Measurements from ENCODE around the gene CC2D1B. TPM values are rescaled to one million over a fixed set of nuclear protein-coding genes. Genes with fewer than 3 reads are reported as not detected.
A peak's percentile ranks its signal among the peaks of the same experiment; 100 is the strongest.

Gene CC2D1B, protein sequence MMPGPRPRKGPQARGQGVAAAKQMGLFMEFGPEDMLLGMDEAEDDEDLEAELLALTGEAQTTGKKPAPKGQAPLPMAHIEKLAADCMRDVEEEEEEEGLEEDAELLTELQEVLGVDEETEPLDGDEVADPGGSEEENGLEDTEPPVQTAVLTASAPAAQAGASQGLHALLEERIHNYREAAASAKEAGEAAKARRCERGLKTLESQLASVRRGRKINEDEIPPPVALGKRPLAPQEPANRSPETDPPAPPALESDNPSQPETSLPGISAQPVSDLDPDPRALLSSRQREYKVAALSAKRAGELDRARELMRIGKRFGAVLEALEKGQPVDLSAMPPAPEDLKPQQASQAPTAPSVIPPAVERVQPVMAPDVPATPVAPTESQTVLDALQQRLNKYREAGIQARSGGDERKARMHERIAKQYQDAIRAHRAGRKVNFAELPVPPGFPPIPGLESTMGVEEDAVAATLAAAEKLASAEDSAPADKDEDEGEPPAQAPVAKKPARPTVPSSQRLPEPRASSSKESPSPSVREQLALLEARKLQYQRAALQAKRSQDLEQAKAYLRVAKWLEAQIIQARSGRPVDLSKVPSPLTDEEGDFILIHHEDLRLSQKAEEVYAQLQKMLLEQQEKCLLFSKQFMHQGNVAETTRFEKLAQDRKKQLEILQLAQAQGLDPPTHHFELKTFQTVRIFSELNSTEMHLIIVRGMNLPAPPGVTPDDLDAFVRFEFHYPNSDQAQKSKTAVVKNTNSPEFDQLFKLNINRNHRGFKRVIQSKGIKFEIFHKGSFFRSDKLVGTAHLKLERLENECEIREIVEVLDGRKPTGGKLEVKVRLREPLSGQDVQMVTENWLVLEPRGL
- total RNA-seq (2014; rRNA removed; shearing (Covaris generic)), result 11.3 and 13.1 TPM in 2 replicates
- 5.7 and 6.0 TPM in 2 replicates for polyA plus RNA-seq (2016; fragmentation: Nextera tagmentation; extraction: Ambion mirVana)
- long read RNA-seq, result 0 reads

DNA sequence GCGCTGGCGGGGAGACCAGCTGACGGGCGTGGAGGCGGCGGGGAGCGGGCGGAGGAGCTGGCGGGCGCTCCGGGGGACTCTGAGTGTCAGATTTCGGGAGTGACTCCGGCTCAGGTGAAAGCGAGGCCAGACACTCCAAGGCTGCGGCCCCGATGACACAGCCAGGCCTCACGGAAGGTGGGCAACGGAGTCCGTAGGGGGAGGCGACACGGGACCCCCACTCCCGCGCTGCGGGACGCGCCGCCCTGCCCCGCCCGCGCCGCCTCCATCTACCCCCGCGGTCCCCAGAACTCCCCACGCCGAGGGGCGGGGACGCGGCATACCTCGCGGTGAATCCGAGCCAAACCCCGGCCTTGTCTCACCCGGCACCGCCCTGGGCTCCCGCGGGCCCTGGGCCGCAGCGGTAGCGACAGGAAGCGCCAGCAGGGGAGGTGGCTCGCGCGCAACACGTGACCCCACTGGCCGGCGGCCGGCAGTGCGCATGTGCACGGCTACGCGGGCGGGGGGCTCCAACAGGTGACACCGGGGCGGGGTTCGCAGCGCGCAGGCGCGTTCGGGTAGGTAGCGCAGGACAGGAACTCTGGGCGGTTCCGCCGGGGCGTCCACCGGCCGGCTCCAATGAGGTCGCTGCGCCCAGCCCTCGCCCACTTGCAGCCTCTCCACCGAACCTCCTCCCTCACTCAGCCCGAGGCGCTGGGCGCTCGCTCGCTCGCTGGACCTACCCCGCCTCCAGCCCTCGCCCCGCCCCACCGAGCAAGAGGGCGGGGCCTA, at the start of gene CC2D1B:
CC2D1B (minus strand) TSS at position 460 of the 771 bp plus-strand sequence. CDS start 1,585 bp downstream, outside the sequence.
- DNase-seq (ENCODE audit: low spot score) (peak; percentile 98), ATAC-seq (peak; percentile 90)
- Histone ChIP-seq H3F3A (replicated peaks; ENCODE audit: low read depth) (no peaks in the 10 kb centered on the region; the same call in 1 of the 2 replicates), H3K36me3 (ENCODE audit: insufficient read depth) (peaks cover 6% of the 10 kb centered on the region; the same call in 1 of the 2 replicates), H3K27ac (ENCODE audit: low read depth) (peak within 1 kb of the TSS; percentile 93), H3K4me3 (peak within 1 kb of the TSS; percentile 95), H4K20me1 (replicated peaks; ENCODE audit: insufficient read depth) (no peaks in the 10 kb centered on the region), H3K4me2 (peak within 1 kb of the TSS; percentile 88), H3K9me2 (ENCODE audit: insufficient read depth) (no peaks in the 10 kb centered on the region), H2AFZ (peak within 1 kb of the TSS; percentile 97), H3K27me3 (ENCODE audit: insufficient read depth) (no peaks in the 10 kb centered on the region), H3K4me1 (ENCODE audit: insufficient read depth) (peaks cover 21% of the 10 kb centered on the region), H3K79me2 (replicated peaks; ENCODE audit: insufficient read depth) (peaks cover 11% of the 10 kb centered on the region; the same call in 1 of the 2 replicates)
- Mint-ChIP-seq H3K4me3 (peak within 1 kb of the TSS; percentile 96), H3K27ac (peak within 1 kb of the TSS; percentile 98), H3K9me3 (no peaks in the 10 kb centered on the region), H3K27me3 (ENCODE audit: insufficient read depth, low read depth, poor library complexity) (peaks cover 18% of the 10 kb centered on the region), H3K36me3 (ENCODE audit: low read depth) (peaks cover 26% of the 10 kb centered on the region), H3K4me1 (peaks cover 22% of the 10 kb centered on the region; the same call in 2 of the 3 replicates)
- TF ChIP-seq ZNF114 (CRISPR knock-in tag; IDR thresholded peaks at IDR 0.05), result no peak
- TF ChIP-seq NANOG (IDR thresholded peaks at IDR 0.05; ENCODE audit: borderline replicate concordance), result no peak
- TF ChIP-seq, protein P1, sequence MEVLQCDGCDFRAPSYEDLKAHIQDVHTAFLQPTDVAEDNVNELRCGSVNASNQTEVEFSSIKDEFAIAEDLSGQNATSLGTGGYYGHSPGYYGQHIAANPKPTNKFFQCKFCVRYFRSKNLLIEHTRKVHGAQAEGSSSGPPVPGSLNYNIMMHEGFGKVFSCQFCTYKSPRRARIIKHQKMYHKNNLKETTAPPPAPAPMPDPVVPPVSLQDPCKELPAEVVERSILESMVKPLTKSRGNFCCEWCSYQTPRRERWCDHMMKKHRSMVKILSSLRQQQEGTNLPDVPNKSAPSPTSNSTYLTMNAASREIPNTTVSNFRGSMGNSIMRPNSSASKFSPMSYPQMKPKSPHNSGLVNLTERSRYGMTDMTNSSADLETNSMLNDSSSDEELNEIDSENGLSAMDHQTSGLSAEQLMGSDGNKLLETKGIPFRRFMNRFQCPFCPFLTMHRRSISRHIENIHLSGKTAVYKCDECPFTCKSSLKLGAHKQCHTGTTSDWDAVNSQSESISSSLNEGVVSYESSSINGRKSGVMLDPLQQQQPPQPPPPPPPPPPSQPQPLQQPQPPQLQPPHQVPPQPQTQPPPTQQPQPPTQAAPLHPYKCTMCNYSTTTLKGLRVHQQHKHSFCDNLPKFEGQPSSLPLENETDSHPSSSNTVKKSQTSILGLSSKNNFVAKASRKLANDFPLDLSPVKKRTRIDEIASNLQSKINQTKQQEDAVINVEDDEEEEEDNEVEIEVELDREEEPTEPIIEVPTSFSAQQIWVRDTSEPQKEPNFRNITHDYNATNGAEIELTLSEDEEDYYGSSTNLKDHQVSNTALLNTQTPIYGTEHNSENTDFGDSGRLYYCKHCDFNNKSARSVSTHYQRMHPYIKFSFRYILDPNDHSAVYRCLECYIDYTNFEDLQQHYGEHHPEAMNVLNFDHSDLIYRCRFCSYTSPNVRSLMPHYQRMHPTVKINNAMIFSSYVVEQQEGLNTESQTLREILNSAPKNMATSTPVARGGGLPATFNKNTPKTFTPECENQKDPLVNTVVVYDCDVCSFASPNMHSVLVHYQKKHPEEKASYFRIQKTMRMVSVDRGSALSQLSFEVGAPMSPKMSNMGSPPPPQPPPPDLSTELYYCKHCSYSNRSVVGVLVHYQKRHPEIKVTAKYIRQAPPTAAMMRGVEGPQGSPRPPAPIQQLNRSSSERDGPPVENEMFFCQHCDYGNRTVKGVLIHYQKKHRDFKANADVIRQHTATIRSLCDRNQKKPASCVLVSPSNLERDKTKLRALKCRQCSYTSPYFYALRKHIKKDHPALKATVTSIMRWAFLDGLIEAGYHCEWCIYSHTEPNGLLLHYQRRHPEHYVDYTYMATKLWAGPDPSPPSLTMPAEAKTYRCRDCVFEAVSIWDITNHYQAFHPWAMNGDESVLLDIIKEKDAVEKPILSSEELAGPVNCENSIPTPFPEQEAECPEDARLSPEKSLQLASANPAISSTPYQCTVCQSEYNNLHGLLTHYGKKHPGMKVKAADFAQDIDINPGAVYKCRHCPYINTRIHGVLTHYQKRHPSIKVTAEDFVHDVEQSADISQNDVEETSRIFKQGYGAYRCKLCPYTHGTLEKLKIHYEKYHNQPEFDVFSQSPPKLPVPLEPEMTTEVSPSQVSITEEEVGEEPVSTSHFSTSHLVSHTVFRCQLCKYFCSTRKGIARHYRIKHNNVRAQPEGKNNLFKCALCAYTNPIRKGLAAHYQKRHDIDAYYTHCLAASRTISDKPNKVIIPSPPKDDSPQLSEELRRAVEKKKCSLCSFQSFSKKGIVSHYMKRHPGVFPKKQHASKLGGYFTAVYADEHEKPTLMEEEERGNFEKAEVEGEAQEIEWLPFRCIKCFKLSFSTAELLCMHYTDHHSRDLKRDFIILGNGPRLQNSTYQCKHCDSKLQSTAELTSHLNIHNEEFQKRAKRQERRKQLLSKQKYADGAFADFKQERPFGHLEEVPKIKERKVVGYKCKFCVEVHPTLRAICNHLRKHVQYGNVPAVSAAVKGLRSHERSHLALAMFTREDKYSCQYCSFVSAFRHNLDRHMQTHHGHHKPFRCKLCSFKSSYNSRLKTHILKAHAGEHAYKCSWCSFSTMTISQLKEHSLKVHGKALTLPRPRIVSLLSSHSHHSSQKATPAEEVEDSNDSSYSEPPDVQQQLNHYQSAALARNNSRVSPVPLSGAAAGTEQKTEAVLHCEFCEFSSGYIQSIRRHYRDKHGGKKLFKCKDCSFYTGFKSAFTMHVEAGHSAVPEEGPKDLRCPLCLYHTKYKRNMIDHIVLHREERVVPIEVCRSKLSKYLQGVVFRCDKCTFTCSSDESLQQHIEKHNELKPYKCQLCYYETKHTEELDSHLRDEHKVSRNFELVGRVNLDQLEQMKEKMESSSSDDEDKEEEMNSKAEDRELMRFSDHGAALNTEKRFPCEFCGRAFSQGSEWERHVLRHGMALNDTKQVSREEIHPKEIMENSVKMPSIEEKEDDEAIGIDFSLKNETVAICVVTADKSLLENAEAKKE (CRISPR knock-in tag; IDR thresholded peaks at IDR 0.05), result no peak
- no peak for TF ChIP-seq STAT1 (IDR thresholded peaks at IDR 0.05; ENCODE audit: unreplicated experiment)
- TF ChIP-seq REST (IDR thresholded peaks at IDR 0.05; ENCODE audit: unreplicated experiment), result no peak
- TF ChIP-seq, protein P2, sequence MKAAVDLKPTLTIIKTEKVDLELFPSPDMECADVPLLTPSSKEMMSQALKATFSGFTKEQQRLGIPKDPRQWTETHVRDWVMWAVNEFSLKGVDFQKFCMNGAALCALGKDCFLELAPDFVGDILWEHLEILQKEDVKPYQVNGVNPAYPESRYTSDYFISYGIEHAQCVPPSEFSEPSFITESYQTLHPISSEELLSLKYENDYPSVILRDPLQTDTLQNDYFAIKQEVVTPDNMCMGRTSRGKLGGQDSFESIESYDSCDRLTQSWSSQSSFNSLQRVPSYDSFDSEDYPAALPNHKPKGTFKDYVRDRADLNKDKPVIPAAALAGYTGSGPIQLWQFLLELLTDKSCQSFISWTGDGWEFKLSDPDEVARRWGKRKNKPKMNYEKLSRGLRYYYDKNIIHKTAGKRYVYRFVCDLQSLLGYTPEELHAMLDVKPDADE (IDR thresholded peaks at IDR 0.05), result 0 out of 2 replicates have a peak, but pooled peaks have one; percentile 40
- TF ChIP-seq CREB1 (CRISPR knock-in tag; IDR thresholded peaks at IDR 0.05; ENCODE audit: low read depth), result no peak
- TF ChIP-seq JUNB (IDR thresholded peaks at IDR 0.05; ENCODE audit: unreplicated experiment), result no peak
- TF ChIP-seq POLR2AphosphoS5 (IDR thresholded peaks at IDR 0.05; ENCODE audit: low read depth), result peak; percentile 93
